GM18861 (cell line): ENCODE results near the gene HTT.

ENCODE experiments used
- ATAC-seq: cut with Tn5 transposase; IDR thresholded peaks from one replicate; pipeline ENCODE4 v1.9.1; 2021; ENCODE audit not compliant: unreplicated experiment

Gene HTT

GRCh38 chr4:3245676-3246075, 171.2 kb downstream of the HTT start:
- ATAC-seq = no peak

GRCh38 chr4:3246458-3247398, 172.2 kb downstream of the HTT start:
- no peak for ATAC-seq

GRCh38 chr4:3247399-3248177, 173.1 kb downstream of the HTT start:
- no peak for ATAC-seq

- no peak for ATAC-seq
These were observed 173.6 kb downstream of the HTT start for GRCh38 chr4:3248178-3248480.

- no peak for ATAC-seq
These were observed 174.6 kb downstream of the HTT start, which contains the start of gene MSANTD1 for GRCh38 chr4:3248811-3249661. Gene MSANTD1 (plus strand): TSS chr4:3249159. CDS start chr4:3249223, 64 bp downstream.

- no peak for ATAC-seq
These were observed 175.4 kb downstream of the HTT start for GRCh38 chr4:3249711-3250437.

- no peak for ATAC-seq
These were observed 176.0 kb downstream of the HTT start for GRCh38 chr4:3250438-3250955.

- ATAC-seq = no peak
These were observed 176.6 kb downstream of the HTT start for GRCh38 chr4:3250956-3251690.

GRCh38 chr4:3251691-3252479, 177.4 kb downstream of the HTT start:
- ATAC-seq = no peak

- no peak for ATAC-seq
These were observed 178.0 kb downstream of the HTT start for GRCh38 chr4:3252480-3252828.

- ATAC-seq = no peak
These were observed 178.6 kb downstream of the HTT start for GRCh38 chr4:3252831-3253641.

- no peak for ATAC-seq
These were observed 179.3 kb downstream of the HTT start for GRCh38 chr4:3253808-3254207.

- no peak for ATAC-seq
These were observed 180.0 kb downstream of the HTT start for GRCh38 chr4:3254302-3255131.

GRCh38 chr4:3255611-3256186, 181.2 kb downstream of the HTT start:
- no peak for ATAC-seq

- no peak for ATAC-seq
These were observed 182.0 kb downstream of the HTT start for GRCh38 chr4:3256230-3257102.

GRCh38 chr4:3257103-3257555, 182.6 kb downstream of the HTT start:
- no peak for ATAC-seq
